Measurements from ENCODE around the gene VAV1.
"Not testable (repeated sequence)": the region's sequence is repeated elsewhere in the genome, so short reads cannot be mapped to it uniquely, and the experiment has no call there.

VAV1 gene

DNA sequence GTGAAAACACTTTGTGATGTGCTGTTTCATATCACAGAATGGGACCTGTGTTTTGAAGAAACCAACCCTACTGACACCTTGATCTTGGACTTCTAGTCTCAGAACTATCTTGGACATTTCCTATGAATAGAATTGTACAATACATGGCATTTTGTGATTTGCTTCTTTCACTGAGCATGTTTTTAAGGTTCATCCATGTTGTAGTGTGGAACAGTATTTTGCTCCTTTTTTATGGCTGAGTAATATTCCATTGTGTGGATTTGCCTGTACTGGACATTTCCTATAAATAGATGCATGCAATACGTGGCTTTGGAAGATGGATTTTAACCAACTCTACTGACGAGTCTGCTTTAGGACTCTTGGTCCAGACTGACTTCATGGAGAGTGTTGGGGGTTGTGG lies 46.8 kb downstream of the VAV1 start:
- DNase-seq, result no peak

DNA sequence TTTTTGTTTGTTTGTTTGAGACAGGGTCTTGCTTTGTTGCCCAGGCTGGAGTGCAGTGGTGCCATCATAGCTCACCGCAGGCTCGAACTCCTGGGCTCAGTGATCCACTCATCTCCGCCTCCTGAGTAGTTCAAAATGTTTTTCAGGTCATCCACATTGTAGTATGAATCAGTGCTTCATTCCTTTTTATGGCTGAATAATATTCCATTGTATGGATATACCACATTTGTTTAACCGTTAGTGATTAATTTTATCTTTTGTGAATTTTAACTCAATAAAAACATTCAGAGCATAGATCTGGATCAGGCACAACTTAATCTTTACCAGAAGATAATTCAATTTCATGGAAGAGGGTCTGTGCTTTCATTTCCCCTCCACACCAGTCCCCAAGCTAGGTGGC lies 47.7 kb downstream of the VAV1 start:
- no peak for DNase-seq

DNA sequence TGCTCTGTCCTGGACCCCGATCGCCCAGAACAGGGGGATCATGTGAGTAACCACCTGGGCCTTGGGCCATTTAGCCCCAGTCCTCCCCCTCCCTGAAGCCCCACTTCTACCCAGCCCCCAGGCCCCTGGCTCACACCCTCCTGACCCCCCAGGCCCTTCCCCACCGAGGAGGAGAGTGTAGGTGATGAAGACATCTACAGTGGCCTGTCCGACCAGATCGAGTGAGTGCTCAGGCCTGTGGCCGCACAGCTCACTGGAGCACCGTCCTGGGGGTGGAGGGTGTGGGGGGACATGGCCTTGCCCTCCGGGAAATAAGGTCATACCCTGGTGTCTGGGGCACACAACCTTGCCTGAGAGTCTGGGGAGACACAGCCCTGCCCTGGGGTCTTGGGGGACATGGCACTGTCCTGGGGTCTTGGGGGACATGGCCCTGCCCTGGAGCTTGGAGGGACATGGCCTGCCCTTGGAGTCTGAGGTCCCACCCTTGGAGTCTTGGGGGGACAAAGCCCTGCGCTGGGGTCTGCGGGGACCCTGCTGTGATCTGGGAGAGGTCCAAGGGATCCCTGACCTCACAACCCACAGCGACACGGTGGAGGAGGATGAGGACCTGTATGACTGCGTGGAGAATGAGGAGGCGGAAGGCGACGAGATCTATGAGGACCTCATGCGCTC lies 49.3 kb downstream of the VAV1 start:
- no peak for DNase-seq

DNA sequence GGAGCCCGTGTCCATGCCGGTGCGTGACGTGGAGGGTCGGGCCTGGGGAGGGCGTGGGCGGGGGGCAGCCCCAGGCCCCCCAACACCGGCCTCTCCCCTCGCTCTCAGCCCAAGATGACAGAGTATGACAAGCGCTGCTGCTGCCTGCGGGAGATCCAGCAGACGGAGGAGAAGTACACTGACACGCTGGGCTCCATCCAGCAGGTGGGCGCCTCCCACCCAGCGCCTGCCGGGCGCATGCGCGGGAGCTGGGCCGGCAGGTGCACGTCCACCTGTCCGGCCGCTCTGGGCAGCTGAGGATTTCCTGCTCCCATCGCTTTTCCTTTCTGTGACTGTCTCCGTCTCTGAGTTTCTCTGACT lies 49.8 kb downstream of the VAV1 start:
- DNase-seq, result no peak

DNA sequence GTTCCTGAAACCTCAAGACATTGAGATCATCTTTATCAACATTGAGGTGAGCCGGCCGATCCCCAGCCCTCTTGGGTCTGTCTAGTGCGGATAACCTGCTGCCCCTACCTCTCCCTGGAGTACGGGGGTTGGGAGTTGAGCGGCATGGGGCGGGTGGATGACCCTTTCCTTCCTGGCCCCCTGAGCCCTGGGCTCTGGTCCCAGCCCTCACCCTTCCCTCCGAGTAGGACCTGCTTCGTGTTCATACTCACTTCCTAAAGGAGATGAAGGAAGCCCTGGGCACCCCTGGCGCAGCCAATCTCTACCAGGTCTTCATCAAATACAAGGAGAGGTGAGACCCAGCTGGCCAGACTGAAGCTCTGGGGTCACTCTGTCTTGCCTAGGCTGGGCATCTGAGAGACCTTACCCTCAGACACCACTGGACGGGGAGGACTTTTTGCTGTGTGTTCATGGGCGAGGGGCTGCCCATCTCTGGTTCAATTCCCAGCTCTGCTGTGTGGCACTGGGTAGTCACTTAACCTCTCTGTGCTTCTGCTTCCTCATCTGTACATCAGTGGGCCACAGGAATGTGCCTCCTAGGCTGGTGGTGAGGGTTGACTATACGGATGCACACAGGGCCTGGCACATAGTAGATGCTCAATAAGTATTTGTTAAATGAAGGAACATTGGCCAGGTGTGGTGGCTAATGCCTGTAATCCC lies 52.7 kb downstream of the VAV1 start:
- DNase-seq, result no peak

DNA sequence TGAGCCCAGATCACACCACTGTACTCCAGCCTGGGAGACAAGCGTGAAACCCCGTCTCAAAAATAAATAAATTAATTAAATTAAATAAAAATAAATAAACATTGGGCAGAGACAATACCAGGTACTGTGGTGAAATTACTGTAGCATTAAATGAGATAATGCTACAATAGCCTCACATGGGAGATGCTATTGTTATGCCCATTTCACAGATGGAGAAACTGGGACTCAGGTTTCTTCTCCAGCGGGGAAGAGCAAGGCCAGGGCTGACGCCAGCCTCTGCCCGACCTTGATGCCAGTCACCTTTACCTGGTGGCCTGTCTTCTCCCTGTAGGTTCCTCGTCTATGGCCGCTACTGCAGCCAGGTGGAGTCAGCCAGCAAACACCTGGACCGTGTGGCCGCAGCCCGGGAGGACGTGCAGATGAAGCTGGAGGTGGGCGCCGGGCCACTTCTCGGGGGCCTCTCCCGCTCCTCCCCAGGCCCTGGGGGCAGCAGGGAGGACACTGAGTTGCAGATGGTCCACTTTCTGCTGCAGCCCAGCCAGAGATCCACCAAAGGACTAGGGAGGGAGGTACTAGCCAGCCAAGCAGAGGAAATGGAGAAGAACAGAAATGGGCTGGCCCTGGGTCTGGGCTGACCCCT lies 53.9 kb downstream of the VAV1 start:
- no peak for DNase-seq

DNA sequence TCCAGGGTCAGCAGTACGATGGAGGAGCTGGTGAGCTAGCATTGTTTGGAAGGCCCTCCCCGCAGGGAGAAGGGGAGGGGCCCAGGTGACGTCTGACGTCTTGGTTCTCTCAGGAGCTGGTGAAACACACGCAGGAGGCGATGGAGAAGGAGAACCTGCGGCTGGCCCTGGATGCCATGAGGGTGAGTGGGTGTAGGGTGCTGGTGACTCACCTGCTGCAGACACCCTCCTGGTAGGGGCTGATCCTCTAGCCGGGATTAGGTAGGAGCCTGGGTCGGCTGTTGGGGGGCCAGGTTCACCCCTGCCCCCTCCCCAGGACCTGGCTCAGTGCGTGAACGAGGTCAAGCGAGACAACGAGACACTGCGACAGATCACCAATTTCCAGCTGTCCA lies 55.8 kb downstream of the VAV1 start:
- DNase-seq, result no peak

DNA sequence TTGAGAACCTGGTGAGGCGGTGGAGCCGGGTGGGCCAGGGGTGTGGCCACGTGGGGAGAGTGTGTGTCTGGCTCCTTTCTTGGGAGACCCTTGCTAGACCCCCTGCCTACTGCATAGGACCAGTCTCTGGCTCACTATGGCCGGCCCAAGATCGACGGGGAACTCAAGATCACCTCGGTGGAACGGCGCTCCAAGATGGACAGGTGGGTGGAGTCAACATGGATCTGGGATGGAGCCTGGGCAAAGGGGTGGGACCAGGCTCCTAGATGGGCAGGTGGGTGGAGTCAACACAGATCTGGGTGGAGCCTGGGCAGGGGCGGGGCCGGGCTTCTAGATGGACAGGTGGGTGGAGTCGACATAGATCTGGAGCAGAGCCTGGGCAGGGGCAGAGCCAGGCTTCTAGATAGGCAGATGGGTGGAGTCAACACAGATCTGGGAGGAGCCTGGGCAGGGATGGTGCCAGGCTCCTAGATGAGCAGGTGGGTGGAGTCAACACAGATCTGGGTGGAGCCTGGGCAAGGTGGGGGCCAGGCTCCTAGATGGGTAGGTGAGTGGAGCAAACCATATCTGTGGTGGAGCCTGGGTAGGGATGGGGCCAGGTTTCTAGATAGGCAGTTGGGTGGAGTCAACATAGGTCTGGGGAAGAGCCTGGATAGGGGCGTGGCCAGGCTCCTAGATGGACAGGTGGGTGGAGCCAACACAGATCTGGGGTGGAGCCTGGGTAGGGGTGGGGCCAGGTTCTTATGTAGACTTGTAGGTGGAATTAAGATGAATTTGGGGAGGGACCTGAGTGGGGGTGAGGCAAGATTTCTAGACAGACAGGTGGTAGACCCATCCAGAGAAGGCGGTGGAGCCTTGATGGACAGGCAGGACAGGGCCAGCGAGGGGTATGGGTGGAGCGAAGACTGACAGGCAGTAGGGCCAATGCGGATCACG lies 56.5 kb downstream of the VAV1 start:
- peak; percentile 13 to 17 for DNase-seq

DNA sequence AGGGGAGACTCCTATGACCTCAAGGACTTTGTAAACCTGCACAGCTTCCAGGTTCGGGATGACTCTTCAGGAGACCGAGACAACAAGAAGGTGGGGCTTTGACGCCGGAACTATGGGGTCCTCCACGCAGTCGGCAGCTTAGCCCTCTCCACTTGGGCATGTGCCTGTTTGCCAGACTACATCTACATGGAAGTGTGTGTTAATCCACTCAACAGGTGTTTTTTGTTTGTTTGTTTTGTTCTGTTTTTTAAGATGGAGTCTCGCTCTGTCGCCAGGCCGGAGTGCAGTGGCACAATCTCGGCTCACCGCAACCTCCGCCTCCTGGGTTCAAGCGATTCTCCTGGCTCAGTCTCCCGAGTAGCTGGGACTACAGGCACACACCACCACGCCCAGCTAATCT lies 57.3 kb downstream of the VAV1 start:
- not testable (repeated sequence) for DNase-seq

DNA sequence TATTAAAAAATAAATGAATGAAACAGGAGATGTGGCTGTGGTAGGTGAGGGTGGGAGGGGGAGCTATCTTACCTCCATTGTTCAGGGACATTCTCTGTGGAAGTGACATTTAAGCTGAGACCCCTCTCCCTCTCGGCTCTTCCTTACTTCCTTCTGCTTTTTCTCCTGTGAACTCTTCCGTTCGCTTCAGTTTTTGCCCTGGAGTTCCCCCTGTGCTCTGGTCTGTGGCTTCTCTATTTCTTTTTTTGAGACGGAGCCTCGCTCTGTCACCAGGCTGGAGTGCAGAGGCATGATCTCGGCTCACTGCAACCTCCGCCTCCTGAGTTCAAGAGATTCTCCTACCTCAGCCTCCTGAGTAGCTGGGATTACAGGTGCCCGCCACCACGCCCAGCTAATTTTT lies 58.6 kb downstream of the VAV1 start:
- peak; percentile 89 to 93 for DNase-seq

DNA sequence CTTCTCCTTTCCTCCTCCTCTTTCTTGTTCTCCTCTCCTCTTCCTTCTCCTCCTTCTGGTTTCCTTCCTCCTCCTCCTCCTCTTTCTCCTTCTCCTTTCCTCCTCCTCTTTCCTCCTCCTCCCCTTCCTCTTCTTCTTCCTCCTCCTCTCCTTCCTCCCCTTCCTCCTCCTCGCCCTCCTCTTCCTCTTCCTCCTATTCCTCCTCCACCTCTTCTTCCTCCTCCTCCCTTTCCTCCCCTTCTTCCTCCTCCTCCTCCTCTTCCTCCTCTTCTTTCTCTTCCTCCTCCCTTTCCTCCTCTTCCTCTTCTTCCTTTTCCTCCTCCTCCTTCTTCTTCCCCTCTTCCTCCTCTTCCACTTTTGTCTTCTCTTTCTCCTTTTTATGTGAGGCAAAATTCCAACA lies 59.9 kb downstream of the VAV1 start:
- DNase-seq, result no peak

DNA sequence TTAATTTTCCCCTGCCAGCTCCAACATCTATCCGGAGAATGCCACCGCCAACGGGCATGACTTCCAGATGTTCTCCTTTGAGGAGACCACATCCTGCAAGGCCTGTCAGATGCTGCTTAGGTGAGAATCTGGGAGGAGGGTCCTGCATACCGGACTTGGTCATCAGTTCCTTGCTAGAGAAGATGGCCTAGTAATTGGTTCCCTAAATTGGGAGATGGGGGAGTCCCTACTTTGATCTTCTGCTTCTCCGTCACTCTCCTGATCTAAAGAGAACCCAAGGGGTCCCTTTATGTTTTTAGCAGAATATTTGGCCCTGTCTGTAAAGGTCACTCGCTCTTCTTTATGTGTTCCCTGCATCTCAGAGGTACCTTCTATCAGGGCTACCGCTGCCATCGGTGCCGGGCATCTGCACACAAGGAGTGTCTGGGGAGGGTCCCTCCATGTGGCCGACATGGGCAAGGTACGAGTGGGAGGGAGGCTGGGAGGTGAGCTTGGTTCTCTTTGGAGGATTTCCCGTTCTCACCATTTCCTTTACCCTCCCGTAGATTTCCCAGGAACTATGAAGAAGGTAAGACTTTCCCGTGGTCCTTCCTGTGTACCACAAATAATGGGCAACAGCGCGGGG lies 60.8 kb downstream of the VAV1 start:
- DNase-seq, result no peak

DNA sequence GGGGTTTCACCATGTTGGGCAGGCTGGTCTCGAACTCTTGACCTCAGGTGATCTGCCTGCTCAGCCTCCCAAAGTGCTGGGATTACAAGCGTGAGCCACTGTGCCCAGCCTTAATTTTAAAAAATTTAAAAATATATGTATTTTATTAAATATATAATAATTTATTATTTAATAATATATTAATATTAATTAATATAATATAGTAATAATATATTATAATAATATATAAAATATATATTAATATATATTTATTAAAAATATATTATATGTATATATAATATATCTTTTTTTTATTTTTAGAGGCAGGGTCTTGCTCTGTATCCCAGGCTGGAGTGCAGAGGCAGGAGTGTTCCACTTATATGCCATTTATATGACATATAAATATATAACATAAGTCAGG lies 61.9 kb downstream of the VAV1 start:
- no peak for DNase-seq

DNA sequence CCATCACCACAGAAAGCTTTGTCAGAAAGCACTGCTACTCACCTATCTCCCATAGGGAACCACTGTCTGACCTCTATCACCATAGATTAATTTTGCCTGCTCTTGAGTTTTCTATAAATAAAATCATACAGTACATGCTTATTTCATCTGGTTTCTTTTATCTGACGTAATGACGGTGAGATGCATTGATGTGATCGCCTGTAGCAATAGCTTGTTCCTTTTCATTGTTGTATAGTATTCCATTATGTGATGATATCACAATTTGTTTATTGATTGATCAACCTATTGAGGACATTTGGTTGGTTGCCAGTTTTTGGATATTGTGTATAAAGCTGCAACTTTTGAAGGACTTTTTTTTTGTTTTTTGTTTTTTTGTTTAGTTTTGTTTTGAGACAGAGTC lies 63.0 kb downstream of the VAV1 start:
- no peak for DNase-seq

DNA sequence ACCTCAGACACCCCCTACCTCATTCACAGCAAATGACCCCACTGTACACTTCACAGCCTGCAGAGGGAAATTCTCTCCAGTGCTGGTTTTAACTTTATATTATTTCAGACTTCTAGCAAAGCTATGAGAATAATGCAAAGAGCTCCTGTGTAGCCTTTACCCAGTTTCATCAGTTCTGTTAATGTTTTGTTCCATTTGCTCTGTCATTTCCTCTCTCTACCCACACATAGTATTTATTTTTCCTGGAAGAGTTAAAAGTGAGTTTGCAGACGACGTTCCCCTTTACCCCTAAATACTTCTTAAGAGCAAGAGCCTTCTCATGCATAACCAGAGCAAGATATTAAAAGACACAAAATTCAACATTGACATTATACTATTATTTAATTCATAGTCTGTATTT lies 65.0 kb downstream of the VAV1 start:
- no peak for DNase-seq

DNA sequence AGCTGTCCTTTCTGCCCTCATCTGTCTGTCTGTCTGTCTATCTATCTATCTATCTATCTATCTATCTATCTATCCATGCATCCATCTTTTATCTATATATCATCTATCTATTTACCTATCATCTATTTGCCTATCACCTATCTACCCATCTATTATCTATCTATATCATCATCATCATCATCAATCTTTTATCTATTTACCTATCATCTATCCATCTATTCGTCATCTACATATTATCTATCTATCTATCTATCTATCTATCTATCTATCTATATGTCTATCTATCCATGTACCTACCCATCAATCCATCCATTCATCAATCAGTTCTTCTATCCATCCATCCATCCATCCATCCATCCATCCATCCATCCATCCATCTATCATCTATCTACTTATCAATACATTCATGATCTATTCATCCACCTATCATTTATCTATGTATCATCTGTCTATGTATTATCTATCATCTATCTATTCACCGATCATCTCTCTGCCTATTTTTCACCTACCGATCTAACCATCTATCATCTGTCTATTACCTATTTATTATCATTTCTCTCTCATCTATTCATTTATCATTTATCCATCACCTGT lies 65.7 kb downstream of the VAV1 start:
- DNase-seq, result no peak

DNA sequence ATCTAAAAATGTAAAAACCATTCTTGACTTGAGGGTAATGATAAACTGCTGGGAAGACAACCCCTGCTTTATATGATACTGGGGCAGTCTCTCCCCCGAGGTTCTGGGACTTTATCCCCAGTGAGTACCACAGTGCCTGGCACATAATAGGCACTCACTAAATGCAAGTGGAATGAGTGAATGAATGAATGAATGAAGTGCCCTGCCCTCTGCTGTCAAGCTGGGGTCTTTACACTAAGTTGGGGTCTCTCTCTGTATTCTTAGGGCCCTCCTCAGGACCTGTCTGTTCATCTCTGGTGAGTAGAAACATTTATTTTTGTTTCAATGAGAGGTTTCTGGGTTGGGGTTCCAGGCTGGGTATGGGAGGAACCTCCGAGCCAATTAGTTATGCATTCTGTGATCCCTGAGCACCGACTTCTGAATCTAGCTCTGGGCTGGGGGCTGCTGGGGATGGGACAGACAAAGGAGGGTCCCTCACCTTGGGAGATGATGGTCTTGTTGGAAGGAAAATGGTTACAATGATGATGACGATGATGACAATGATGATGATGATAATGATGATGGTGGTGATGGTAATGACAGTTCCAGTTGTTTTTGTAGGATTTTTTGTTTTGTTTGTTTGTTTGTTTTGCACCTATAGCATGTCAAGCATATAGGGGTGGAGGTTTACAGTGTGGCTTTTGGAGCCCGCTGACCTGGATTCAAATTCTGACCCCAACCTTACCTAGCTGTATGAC lies 70.5 kb downstream of the VAV1 start:
- no peak for DNase-seq

DNA sequence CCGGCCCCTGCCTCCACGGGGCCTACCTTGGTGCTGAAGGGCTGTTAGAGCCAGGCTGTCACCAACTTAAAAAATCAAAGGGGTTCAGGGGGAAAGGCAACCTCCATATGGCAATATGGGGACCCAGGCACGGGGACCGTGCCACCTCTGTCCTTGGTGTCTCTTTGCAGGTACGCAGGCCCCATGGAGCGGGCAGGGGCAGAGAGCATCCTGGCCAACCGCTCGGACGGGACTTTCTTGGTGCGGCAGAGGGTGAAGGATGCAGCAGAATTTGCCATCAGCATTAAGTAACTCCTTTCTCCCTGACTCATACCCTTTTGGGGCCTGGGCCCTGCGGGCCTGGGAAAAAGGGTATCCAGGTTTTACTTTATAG lies 75.3 kb downstream of the VAV1 start:
- no peak for DNase-seq

DNA sequence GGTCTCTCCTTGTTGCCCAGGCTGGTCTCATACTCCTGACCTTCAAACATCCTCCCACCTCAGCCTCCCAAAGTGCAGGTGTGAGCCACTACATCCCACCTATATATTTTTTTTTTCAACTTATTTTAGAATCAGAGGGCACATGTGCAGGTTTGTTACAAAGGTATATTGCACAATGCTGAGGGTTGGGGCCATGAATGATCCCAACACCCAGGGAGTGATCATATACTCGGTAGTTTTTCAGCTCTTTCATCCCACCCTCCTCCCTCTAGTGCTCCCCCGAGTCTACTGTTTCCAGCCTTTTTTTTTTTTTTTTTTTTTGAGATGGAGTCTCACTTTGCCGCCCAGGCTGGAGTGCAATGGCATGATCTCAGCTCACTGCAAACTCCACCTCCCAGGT lies 76.5 kb downstream of the VAV1 start:
- no peak for DNase-seq

DNA sequence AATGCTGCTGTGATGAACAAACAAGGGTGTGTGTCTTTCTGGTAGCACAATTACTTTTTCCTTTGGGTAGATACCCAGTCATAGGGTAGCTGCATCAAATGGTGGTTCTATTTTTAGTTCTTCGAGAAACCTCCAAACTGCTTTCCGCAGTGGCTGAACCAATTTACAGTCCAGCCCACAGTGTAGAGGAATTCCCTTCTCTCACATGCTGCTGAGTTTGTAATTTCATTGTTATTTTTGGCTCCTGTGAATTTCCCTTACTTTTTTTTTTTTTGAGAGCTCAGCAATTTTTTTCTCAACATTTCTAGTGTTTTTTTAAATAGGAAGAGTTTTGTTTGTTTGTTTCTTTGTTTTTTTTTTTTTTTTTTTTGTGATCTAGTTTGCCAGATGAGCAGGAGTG lies 77.4 kb downstream of the VAV1 start:
- no peak for DNase-seq

DNA sequence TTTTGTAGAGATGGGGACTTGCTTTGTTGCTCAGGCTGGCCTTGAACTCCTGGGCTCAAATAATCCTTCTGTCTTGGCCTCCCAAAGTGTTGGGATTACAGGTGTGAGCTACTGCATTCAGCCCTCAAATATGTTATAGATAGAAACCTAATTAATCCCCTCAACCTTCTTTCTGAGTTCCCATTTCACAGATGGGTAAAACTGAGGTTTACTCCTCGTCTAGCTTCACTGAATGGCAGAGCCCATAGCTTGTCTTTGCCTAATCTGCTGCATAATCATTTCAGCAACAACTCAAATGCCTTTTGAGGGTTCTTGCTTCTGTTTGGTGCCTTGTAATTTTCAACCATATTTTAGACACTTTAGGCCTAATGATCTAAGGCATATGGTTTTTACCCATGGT lies 78.9 kb downstream of the VAV1 start:
- DNase-seq, result no peak

DNA sequence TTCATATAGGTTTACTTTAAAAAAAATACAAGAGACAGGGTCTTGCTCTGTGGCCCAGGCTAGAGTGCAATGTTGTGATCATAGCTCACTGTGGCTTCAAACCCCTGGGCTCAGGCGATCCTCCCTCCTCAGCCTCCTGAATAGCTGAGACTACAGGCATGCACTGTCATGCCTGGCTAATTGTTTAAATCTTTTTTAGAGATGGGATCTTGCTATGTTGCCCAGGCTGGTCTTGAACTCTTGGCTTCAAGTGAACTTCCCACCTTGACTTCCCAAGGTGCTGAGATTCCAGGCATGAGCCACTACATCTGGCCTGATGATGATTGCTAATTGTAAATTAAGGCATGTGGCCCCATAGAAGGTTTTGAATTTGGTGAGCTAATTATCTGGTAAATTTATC lies 79.5 kb downstream of the VAV1 start:
- no peak for DNase-seq

Data from Kasumi-1 (cell line).